NCI-H1694 treated with DMSO at 0.1 percent for 48 hours (cell line): ENCODE results near the gene ATE1.
"Not testable (repeated sequence)": the region's sequence is repeated elsewhere in the genome, so short reads cannot be mapped to it uniquely, and the experiment has no call there.

ENCODE experiments used
- DNase-seq: peaks from one replicate; lab custom pipeline; 2025; lab: John Stamatoyannopoulos, UW

ATE1 gene

GRCh38 chr10:121788115-121788514 is 139.7 kb downstream of the ATE1 start:
- no peak for DNase-seq

- no peak for DNase-seq
Observed at GRCh38 chr10:121787169-121787568, 140.7 kb downstream of the ATE1 start.

GRCh38 chr10:121783782-121784372 is 144.0 kb downstream of the ATE1 start:
- no peak for DNase-seq

- DNase-seq: no peak
Observed at GRCh38 chr10:121781101-121781500, 146.7 kb downstream of the ATE1 start.

- DNase-seq: no peak
Observed at GRCh38 chr10:121774813-121775212, 153.0 kb downstream of the ATE1 start.

- no peak for DNase-seq
Observed at GRCh38 chr10:121774404-121774803, 153.4 kb downstream of the ATE1 start.

GRCh38 chr10:121772884-121773283 is 154.9 kb downstream of the ATE1 start:
- DNase-seq: no peak

GRCh38 chr10:121772406-121772805 is 155.4 kb downstream of the ATE1 start:
- no peak for DNase-seq

- DNase-seq: no peak
Observed at GRCh38 chr10:121771966-121772365, 155.9 kb downstream of the ATE1 start.

GRCh38 chr10:121766426-121766825 is 161.4 kb downstream of the ATE1 start:
- no peak for DNase-seq

- no peak for DNase-seq
Observed at GRCh38 chr10:121765204-121765603, 162.6 kb downstream of the ATE1 start.

GRCh38 chr10:121764233-121764942 is 163.4 kb downstream of the ATE1 start:
- no peak for DNase-seq

- not testable (repeated sequence) for DNase-seq
Observed at GRCh38 chr10:121757241-121757640, 170.6 kb downstream of the ATE1 start.

GRCh38 chr10:121755496-121755895 is 172.3 kb downstream of the ATE1 start:
- DNase-seq: not testable (repeated sequence)

GRCh38 chr10:121754666-121755065 is 173.2 kb downstream of the ATE1 start:
- no peak for DNase-seq

- no peak for DNase-seq
Observed at GRCh38 chr10:121753726-121754476, 173.9 kb downstream of the ATE1 start.

GRCh38 chr10:121751191-121751760 is 176.6 kb downstream of the ATE1 start:
- no peak for DNase-seq

GRCh38 chr10:121747163-121747775 is 180.6 kb downstream of the ATE1 start:
- DNase-seq: no peak

GRCh38 chr10:121741248-121741792 is 186.5 kb downstream of the ATE1 start:
- no peak for DNase-seq

GRCh38 chr10:121740069-121740468 is 187.8 kb downstream of the ATE1 start:
- DNase-seq: no peak

GRCh38 chr10:121739114-121739513 is 188.7 kb downstream of the ATE1 start:
- no peak for DNase-seq
